DMS53 treated with DMSO at 0.1 percent for 48 hours (cell line): ENCODE data around the gene SND1.

Experiments
- DNase-seq: peaks from one replicate; lab custom pipeline; 2025; ENCODE audit not compliant: unreplicated experiment; lab: John Stamatoyannopoulos, UW

The SND1 gene

DNA sequence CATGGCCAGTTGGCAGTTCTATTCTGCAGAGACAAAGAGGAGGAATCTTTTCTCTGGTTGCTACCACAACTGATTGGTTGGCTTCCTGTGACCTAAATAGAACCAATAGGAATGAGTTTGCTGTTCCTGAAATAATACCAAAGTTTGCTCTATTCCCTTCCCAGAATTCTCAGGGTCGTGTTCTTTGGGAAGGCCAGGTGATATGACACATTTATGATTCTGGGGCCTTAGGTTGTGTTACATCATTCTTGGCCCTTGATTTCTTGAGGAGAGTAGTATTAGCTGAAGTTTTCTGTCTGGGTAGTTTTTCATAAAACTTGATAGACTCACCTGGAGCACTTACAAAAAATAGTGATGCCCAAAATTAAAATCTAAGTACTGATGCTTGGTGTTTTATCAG, 207.3 kb downstream of the SND1 start:
- no peak for DNase-seq

DNA sequence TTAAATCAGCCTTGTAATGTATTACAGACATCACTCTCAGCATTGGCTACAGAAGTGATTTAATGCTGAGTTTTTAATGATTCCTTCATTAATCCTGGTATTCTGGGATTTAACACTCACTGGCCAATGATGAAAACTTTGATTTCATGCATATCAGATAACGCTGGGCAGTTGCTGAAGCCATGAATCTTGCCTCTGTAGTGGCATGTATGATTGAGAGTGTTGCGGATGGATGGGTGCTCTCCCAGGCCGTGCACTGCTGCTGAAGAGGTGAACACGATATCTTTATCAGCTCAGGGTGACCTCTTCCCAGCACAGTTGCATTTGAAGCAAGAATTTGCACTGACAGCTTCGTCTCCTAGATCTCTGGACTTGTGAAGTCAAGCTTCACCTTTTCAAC, 210.5 kb downstream of the SND1 start:
- DNase-seq: no peak

DNA sequence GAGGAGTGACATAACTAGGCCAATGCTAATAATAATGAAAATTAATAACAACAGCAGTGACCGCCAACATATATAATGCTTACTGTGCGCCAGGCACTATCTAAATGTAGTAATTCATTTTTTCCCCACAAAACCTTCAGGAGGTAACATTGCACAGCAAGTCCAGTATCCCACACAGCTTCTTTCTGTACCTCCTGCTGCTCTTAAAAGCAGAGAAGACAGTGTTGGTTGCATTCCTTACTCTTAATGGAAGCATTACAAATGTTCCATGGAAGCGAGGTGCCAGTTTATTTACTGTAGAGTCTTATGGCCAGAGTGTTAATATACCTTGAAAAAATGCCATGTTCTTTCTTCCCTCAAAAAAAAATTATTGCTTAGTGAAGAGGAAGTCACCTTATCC, 211.1 kb downstream of the SND1 start:
- DNase-seq: no peak

DNA sequence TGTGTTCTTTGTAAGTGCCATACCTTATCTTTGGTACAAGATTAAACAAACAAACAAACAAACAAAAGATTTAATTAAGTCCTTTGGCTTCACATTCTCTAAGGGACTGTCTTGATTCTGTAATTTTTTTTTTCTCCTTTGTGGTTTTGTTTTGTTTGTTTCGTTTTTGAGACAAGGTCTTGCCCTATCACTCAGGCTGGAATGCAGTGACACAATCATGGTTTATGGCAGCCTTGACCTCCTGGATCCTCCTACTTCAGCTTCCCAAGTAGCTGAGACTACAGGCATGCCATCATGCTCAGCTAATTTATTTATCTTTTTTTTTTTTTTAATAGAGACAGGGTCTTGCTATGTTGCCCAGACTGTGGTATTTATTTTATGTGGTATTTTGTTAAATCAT, 213.5 kb downstream of the SND1 start:
- no peak for DNase-seq

DNA sequence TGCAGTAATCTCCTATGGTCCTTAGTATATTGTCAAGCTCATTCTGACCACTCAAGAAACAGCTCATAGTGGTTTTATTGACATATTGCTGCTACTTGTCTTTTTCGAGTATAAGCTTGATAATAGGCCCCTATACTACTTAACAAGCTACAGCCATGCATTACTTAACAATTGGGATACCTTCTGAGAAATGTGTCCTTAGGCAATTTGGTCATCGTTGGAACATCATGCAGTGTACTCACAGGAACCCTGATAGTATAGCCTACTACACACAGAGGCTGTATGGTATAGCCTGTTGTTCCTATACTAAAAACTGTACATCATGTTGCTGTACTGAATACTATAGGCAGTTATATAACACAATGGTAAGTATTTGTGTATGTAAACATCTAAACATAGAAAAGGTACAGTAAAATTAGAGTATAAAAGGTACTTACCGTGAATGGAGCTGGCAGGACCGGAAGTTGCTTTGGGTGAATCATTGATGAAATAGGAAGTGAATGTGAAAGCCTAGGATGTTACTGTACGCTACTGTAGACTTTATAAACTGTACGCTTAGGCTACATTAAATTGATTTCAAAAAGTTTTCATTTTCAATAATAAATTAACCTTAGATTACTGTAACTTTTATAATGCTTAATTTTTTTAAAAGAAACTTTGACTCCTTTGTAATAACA, 218.4 kb downstream of the SND1 start:
- no peak for DNase-seq

DNA sequence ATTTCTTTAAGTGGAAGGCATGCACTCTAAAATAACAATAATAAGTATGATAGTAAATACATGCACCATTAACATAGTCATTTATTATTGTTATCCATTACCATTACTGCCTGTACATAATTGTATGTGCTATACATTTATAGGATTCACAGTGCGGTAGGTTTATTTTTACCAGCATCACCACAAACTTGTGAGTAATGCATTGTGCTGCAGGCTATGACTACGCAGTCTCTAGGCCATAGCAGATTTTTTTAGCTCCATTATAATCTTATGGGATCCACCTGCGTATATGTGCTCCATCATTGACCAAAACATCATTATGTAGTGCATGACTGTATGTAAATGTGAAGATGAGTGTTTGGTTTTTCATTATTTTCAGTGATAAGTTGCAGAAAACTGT, 219.2 kb downstream of the SND1 start:
- DNase-seq: no peak

DNA sequence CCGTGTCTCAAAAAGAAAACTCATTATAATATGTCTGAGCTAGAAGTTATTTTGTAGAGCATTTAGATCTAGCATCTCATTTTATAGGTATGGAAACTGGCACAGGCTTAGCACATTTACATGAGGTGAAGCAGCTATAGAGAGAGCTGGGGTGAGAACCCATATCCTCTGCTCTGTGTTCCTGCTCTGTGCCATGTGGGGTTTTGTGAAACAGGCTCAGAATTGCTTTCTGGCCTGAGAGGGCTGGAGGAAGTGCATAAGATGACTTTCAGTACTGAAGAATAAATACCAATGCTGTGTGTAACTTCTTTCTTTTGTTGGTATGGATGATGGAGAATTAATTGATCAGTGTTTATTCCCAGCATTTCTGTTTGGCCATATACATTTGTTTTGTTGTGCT, 220.1 kb downstream of the SND1 start:
- DNase-seq: no peak

DNA sequence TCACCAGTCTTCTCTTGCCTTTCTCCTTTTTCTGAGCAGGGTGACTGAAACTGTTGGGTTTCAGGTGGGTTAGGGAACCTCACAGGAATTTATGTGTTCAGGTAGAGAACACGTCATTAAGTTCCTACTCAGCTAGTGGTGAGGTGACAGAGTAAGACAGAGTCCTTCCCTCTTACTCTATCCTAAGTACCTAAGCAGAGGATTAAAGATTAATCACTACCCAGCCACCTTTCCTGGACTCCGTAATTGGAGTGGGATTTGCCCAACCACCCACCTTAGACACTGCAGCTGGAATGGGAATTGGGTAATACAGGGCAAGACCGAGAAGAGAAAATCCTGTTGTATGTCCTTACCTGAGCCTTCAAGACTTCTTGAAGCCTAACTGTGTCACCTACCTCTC, 221.2 kb downstream of the SND1 start:
- DNase-seq: no peak

DNA sequence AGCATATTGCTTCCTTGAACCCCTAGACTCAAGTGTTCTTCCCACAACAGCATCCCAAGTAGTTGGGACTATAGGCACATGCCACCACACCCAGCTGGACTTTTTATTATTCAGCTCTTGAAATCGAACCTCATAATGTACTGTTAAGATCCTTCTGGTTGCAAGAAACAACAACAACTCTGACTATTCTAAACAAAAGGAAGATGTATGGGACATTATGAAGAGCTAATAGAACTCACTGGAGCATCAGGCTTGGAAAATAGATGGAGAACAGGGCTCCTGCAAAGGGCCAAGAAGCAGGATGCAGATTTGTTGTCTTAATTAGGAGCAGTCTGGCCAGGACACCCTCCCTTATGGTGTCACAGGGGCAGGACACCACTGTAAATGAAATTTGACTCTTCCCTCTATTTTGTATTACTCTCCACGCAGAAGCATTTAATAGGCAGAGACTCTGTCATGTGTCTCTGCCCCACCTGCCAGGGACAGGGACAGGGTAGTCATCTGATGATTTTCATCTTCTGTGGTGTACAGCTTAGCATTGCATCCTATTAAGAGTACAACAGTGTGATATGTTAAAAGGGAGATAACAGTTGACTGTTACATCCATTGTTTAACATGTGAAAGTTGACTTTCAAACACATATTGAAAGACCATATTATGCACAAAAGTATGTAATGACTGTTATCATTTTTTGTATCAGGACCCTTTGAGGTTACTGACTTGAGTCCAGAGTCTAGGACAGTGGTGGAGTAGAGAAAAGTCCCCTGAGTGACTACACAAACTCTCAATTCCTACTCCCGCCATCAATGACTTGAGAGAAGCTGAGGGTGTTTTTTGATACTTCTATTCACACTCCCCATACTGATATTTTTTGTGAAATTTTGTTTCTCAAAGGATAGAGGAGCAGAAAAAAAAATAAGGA, 222.0 kb downstream of the SND1 start:
- no peak for DNase-seq

DNA sequence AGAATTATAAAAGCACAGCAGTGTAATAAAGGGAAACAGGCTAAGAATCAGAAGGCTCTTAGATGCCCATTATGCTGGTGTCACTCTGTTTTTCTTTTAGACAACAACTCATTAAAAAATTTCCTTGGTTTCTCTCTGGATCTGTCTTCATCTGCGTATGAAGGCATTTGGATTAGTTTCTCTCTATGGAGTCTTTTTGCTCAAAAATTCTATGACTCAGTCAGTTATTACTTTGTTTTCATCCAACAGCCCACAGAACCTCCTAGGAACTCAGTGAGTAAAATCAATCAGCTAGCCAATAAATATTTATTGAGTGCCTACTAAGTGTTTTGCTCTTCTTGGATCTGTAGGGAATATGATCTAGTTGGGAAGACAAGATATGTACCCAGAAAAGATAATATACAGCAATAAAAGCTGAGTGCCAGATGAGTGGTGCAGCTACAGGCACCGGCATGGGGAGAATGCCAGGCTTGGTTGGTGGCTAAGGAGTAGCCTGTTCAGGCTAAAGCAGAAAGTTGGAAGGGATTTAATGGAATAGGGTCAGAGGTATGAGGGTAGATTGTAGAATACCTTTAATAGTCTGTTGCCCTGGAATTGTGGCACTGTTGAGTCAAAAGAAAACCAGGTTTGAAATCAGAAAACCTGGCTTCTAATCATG, 223.1 kb downstream of the SND1 start:
- DNase-seq: no peak

DNA sequence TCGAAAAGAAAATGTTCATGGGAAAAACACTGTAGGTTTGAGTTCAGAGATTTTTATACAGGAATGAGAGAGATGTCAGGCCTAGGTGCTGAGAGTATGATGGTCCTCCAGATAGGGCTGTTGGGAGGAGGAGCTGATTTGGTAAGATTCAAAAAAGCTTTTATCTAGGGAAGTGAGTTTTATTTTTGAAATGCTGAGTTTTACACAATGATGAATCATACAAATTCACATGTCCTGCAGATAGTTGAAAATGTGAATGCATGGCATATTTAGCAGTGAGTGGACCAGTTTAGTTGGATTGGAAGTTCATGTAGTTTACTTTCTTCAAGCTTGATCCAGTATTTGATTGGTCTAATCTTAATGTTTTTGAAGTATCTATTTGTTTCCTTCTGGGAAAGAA, 224.4 kb downstream of the SND1 start:
- no peak for DNase-seq

DNA sequence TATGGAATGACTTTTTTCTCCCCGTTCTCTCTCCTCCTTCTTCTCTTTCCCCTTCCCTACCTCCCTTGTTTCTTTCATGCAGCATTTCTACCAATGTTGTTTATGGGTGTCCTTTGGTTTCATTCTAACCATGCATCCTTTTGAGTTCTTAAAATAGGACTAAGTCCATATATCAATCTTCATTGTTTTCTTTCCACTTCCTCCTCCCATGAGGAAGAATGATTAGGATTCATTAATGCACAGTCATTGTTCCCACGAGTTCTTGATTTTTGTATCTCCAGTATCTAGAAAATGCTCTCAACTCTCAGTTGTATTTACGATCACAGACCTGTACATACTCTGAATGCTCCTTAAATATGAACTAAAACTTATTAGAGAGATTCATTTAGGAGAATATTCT, 226.0 kb downstream of the SND1 start:
- no peak for DNase-seq

DNA sequence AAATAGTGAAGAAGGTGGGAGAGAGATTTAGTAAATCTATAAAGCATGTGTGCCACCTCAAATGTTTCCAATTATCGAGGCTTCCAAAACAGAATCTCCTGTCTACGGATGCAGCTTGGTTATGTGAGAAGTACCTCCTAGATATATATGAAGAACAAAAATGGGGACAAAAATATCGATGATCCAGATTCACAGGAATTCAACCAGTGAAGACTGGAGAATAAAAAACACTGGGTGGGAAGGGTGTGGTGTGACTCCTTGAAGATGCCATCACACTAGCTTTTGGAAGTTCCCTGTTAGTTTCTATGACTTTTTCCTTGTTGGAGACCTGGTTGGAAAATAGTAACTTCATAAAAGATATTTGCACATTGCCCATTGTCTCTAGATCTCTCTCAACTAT, 226.8 kb downstream of the SND1 start:
- DNase-seq: no peak

DNA sequence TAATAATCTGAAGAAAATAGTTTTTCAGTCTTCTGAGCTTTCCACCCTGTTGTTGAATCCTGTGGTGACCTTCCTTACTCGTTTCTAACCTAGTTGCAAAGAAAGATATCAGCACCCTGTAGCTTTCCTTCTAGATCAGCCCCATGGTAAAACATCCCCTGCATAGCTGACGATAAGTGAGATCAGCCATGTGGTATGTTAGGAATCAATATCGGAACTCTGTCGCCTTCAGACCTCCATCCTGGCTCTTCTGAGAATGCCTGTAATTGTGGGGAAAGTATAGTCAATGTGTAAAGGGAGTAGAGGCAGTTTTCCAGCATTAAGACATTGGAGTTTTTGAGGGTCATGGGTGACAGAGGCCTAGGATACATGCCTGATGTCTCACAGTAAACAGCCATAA, 227.4 kb downstream of the SND1 start:
- DNase-seq: no peak

DNA sequence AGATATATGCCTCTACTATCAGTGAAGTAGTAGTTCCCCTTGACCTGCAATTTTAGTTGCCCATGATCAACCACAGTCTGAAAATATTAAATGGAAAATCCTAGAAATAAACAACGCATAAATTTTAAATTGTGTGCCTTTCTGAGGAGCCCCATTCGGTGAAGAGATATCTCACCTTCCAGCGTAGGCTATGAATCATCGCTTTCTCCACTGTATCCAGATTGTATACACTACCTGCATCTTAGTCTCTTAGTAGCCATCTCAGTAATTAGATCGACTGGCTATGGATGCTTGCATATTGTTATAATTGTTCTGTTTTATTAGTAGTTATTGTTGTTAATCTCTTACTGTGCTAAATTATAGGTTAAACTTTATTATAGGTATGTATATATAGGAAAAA, 227.9 kb downstream of the SND1 start:
- DNase-seq: no peak

DNA sequence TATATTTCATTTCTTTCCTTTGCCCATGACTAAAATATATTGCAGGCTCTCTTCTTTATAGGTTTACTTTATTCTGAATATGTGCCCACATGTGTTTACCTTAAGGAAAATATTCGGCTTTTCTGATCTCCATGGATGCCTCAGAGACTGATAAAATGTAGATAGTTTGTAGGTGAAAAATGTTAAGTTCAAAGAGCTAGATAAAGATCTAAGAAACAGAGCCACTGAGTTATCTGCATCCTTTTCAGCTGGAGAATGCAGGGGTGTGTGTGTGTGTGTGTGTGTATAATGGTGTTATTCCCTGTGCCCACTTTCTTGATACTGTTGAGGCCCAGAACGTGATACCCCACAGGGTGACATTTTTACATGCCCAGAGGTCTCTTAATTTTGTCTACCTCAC, 228.5 kb downstream of the SND1 start:
- DNase-seq: no peak

DNA sequence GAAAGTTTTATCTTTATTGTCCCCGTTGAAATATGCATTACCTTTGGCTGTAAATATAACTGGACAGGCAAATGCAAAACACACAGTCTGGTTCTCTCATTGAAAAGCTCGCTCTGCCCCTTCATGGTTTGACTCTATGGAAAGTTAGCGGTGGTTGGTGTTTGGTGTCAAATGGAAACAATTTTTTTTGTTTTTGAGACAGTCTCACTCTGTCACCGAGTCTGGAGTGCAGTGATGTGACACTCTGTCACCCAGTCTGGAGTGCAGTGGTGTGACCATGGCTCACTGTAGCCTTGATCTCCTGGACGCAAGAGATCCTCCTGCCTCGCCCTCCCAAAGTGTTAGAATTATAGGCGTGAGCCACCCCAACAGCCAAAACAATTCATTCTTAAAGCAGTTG, 229.6 kb downstream of the SND1 start:
- no peak for DNase-seq

DNA sequence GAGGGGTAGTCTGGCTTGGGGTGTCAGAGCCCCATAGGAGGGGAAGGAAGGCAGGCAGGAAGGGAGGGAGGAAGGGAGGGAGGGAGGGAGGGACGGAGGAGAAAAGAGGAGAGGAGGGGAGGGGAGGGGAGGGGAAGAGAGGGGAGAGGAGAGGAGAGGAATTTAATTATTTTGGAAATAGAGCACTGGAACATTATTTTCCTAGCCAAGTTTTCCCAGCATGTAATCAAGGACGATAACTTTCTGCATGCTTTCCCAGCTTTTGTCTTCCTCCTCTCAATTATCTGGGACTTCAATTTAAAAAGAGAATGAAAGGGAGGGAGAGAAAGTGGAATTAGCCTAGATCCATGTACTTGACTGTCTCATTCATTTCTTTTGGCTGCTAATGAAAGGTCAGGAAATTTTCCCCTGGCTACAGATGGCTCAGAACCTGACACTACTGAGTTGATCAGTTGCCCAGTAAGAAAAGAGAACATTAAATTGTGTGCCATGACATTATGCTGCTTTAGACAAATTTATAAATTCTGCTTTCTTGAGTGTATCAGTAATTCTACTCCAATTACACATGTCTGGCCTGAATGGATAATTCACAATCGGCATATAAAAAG, 230.4 kb downstream of the SND1 start:
- no peak for DNase-seq

DNA sequence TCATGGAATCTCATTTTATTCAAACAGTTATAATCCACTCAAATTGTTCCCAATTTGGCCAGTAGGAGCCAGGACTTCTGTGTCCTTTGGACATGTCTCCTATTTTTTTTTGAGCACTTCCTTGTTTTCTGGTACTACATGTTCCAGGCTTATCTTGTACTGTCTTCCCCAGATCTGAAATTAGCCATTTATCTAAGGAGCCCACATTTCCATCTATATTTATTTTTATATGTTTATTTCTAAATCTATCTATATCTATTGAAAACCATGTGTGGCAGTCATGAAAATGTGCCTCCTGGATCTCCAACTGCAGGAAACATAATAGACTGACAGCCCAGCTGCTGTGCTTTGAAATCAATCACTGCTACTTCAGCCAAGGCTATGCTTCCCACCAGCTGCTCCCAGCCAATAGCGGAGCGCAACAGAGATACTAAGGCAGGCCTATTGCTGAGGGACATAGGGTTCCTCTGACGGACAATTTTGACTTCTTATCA, 232.1 kb downstream of the SND1 start:
- DNase-seq: no peak

DNA sequence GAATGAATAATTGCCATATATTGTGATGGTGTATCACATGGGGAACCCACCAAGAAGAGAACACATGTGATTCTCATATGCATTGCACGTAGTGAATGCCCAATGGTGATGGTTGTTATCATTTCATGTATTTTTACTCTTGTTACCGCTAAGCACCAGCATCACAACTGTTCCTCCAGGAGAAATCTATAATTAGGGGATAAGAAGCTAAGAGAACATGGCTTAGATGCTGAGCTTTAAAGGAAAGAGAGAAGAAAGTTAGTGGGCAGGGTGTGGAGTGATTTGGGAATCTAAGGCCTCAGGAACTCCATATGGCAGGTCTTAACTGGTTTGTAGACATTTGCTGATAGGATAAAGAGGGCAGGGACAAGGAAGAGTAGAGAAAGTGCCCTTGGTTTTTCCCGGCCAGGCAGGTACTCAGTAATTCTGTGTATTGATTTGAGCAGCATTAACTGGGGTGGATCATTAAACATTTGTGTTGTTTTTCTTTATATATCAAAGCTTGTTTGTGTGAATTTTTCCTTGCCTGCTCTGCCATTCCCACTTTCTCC, 233.3 kb downstream of the SND1 start:
- DNase-seq: no peak

DNA sequence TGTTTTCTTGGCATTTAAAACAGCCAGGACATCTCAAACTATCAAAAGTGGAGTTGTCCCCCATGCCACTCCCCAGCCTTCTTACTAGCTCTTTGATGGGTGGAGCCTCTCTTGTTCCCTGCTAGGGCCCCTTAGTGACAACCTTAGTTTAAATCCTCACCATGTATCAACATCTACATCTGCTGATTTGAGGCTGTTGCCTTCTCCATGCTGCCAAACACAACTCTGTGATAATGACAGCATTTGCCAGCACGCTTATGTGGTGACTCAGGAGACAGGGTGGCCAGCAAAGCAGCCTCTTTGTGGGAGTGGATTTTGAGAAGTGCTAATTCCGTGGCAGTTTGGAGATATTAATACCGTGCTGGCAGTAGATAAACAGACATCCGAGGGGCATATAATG, 233.8 kb downstream of the SND1 start:
- no peak for DNase-seq
